Ascending aorta (tissue), 2 donors: Measurements from ENCODE around the gene AQP12B. TPM values are rescaled to one million over a fixed set of nuclear protein-coding genes. Genes with fewer than 3 reads are reported as not detected.
"Not testable (repeated sequence)": the region's sequence is repeated elsewhere in the genome, so short reads cannot be mapped to it uniquely, and the experiment has no call there.

Source experiments
- DNase-seq, 2 donors: peaks; one replicate each; pipeline ENCODE4 v3.0.0-alpha.2; 2019; ENCODE audit warnings: low spot score in 2 of 2
- H3K27ac ChIP-seq, 2 donors: fragments of 200-600 bp; sonication (generic); one replicate each; pipeline ENCODE4 v1.5.1; 2016 to 2017; ENCODE audit warnings: mild to moderate bottlenecking in 1 of 2
- H3K27me3 ChIP-seq: fragments of 200-600 bp; sonication (generic); one replicate; pipeline ENCODE4 v1.5.1; 2017
- H3K36me3 ChIP-seq, 2 donors: fragments of 200-600 bp; sonication (generic); one replicate each; pipeline ENCODE4 v1.5.1; 2016
- H3K4me1 ChIP-seq, 2 donors: fragments of 200-600 bp; sonication (generic); one replicate each; pipeline ENCODE4 v1.5.1; 2016 to 2017; ENCODE audit warnings: mild to moderate bottlenecking in 1 of 2
- H3K4me3 ChIP-seq, 2 donors: fragments of 200-600 bp; sonication (generic); one replicate each; pipeline ENCODE4 v1.5.1; 2016 to 2017; ENCODE audit warnings: mild to moderate bottlenecking in 1 of 2
- H3K9me3 ChIP-seq, 2 donors: fragments of 200-600 bp; sonication (generic); one replicate each; pipeline ENCODE4 v1.5.1; 2016
- CTCF ChIP-seq, 3 experiments: fragments of 200-600 bp in 2 of 3; fragments of 450-650 bp in 1 of 3; sonication (generic) in 2 of 3; IDR thresholded peaks; one replicate each; pipeline ENCODE4 v1.5.1; 2016 to 2019; ENCODE audit warnings: antibody characterized with exemption in 3 of 3, mild to moderate bottlenecking in 1 of 3, moderate library complexity in 1 of 3
- intact Hi-C: fragments of 100-400 bp; cut with DNase I; formaldehyde crosslinking; loops from one replicate; pipeline ENCODE4 v1.15.1; 2023
- total RNA-seq: library from RNA; depleted of rRNA; stranded (reverse); fragments of >200 nt; gene quantifications from one replicate; pipeline ENCODE4 v1.1.0, GENCODE V29; 2016

Gene AQP12B
- not detected for total RNA-seq

GRCh38 chr2:240682431-240683224 is at the start of gene AQP12B:
Gene AQP12B (minus strand): TSS chr2:240682885. CDS start chr2:240682837, 48 bp downstream.
- H3K27me3 ChIP-seq, H3K9me3 ChIP-seq, DNase-seq, H3K27ac ChIP-seq, H3K4me3 ChIP-seq, H3K4me1 ChIP-seq, intact Hi-C loops, H3K36me3 ChIP-seq: not testable (repeated sequence)

DNA sequence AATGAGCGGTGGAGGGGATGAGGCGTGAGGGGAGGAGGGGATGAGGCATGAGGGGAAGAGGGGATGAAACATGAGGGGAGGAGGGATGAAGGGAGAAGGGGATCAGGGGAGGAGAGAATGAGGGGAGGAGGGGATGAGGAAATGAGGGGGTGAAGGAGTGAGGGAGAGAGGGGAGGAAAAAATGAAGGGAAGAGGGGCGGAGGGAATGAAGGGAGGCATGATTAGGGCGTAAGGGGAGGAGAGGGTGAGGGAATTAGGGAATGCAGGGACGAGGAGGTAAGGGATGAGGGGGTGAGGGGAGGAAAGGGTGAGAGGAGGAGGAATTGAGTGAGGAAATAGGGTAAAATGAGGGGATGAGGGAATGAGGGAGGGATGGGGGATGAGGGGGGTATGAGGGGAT is 49.5 kb upstream of the AQP12B start:
- H3K27me3 ChIP-seq, result no peaks in the 10 kb centered on the region
- DNase-seq, result no peak
- no peak overlapping the region for H3K4me3 ChIP-seq
- TF ChIP-seq CTCF (IDR thresholded peaks at IDR 0.05), result no peak
- no peak overlapping the region for H3K27ac ChIP-seq
- no peaks in the 10 kb centered on the region for H3K9me3 ChIP-seq
- intact Hi-C loops, result no loop called here
- no peaks in the 10 kb centered on the region for H3K4me1 ChIP-seq
- no peaks in the 10 kb centered on the region for H3K36me3 ChIP-seq

- Histone ChIP-seq H3K27me3 (no peaks in the 10 kb centered on the region), H3K36me3 (no peaks in the 10 kb centered on the region), H3K4me3 (no peak overlapping the region), H3K27ac (no peak overlapping the region), H3K9me3 (no peaks in the 10 kb centered on the region), H3K4me1 (no peaks in the 10 kb centered on the region)
- intact Hi-C loops, result no loop called here
- DNase-seq, result no peak
- no peak for TF ChIP-seq CTCF (IDR thresholded peaks at IDR 0.05)
These were observed 48.5 kb upstream of the AQP12B start for GRCh38 chr2:240731178-240731545.

DNA sequence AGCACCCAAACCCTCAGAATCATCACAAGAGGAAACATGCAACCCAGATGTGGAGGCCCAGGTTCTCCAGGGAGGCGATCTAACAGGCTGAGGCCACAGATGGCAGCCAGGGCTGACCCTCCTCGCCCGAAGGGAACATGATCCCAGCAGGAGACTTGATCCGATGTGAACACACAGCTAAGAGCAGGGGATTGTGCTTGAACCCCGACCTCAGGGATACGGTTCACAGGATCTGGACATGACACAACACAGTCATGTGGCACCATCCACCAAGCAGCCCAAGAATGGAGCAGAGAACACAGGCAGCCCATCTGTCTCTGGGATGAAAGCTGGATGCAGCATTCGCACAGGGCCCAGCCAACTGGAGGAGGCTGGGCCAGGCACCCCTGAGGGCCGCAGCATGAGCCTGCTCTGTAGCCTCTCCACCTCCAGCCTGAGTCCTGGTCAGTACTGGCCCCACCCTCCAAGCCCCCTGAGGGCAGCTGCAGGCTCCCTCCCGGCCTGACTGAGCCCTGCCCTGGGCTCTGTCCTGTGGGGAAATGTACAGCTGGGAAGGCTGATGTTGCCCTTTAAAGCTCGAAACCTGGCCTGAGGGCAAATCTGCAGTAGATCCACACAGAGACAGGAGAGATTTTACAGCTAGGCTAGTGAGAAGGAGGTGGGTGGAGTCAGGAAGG is 48.0 kb upstream of the AQP12B start:
- Histone ChIP-seq H3K27me3 (no peaks in the 10 kb centered on the region), H3K27ac (no peak overlapping the region), H3K4me1 (no peaks in the 10 kb centered on the region), H3K4me3 (no peak overlapping the region), H3K9me3 (no peaks in the 10 kb centered on the region), H3K36me3 (no peaks in the 10 kb centered on the region)
- intact Hi-C loops, result no loop called here
- no peak for TF ChIP-seq CTCF (IDR thresholded peaks at IDR 0.05)
- no peak for DNase-seq

GRCh38 chr2:240728827-240729226 is 46.1 kb upstream of the AQP12B start:
- Histone ChIP-seq H3K4me3 (no peak overlapping the region), H3K9me3 (no peaks in the 10 kb centered on the region), H3K27ac (no peak overlapping the region), H3K4me1 (no peaks in the 10 kb centered on the region), H3K36me3 (no peaks in the 10 kb centered on the region), H3K27me3 (no peaks in the 10 kb centered on the region)
- intact Hi-C loops, result no loop called here
- no peak for DNase-seq
- no peak for TF ChIP-seq CTCF (IDR thresholded peaks at IDR 0.05)

DNA sequence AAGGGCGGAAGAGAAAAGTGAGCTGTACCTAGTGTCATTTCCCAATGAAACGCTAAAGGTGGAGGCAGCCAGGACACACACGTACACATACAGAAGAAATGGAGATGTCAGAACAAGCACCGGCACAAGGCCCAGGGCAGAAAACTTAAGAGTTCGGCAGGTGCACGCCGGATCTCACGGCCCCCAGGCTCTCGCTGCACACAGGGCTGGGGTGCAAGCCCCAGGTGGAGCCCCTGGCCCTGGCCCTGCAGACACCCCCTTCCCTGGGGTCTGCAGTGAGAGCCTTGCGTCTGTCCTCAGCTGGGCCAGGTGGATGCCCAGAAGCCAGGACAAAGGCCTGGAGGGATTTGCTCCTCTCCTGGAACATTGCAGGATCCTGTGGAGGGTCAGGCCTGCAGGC is 45.7 kb upstream of the AQP12B start:
- Histone ChIP-seq H3K36me3 (no peaks in the 10 kb centered on the region), H3K4me1 (no peaks in the 10 kb centered on the region), H3K27ac (no peak overlapping the region), H3K27me3 (no peaks in the 10 kb centered on the region), H3K4me3 (no peak overlapping the region), H3K9me3 (no peaks in the 10 kb centered on the region)
- DNase-seq, result no peak
- intact Hi-C loops, result no loop called here
- TF ChIP-seq CTCF (IDR thresholded peaks at IDR 0.05), result no peak
